ENCODE results near the gene APOA5. TPM values are rescaled to one million over a fixed set of nuclear protein-coding genes. Genes with fewer than 3 reads are reported as not detected.

Gene APOA5
- total RNA-seq, 2 experiments from 2014 or later, result not detected

- CTCF ChIA-PET (ENCODE audit: unreplicated experiment), result interaction anchor here (0.9 to 2.0 kb wide), 4 partner anchors 25 to 389 kb away, joined by 3 to 4 read pairs (median 4); no protein-coding TSS in a partner anchor
- no peaks in the 10 kb centered on the region for H4K20me1 ChIP-seq (ENCODE audit: insufficient read depth, low read length)
- no peaks in the 10 kb centered on the region for H3K9me3 ChIP-seq (ENCODE audit: low read length)
- no peak overlapping the region for H3K27ac ChIP-seq (ENCODE audit: low read depth, low read length, poor library complexity, severe bottlenecking)
- peak overlapping the region; percentile 76 for H2AFZ ChIP-seq (ENCODE audit: low read length)
- DNase-seq (ENCODE audit: low spot score), result peak; percentile 71
- peak overlapping the region; percentile 9 for H3K4me3 ChIP-seq (ENCODE audit: low read depth, low read length, poor library complexity, severe bottlenecking)
- H3K79me2 ChIP-seq (ENCODE audit: insufficient read depth, low read depth, low read length), result peaks cover 15% of the 10 kb centered on the region
- intact Hi-C loops (cut with micrococcal nuclease; ENCODE audit: unreplicated experiment), result loop anchor here (1.0 to 5.0 kb wide), 4 partner anchors 46 to 390 kb away; partner anchors contain the start of gene APOA1
- H3K9me2 ChIP-seq (ENCODE audit: insufficient read depth, low read length), result no peaks in the 10 kb centered on the region
- peaks cover 22% of the 10 kb centered on the region for H3K4me1 ChIP-seq (ENCODE audit: insufficient read depth, low read length, poor library complexity, severe bottlenecking)
- H3K36me3 ChIP-seq (ENCODE audit: insufficient read depth, low read length), result peaks cover 6% of the 10 kb centered on the region
- no TSS peak for BruUV-seq (replicated peaks)
- TF ChIP-seq EZH2phosphoT487 (IDR thresholded peaks at IDR 0.05; ENCODE audit: borderline replicate concordance, low read depth, low read length) (no peak), CTCF (conservative IDR thresholded peaks at IDR 0.05; ENCODE audit: low read length) (peak; percentile 87)
- POLR2A ChIA-PET, result interaction anchor here (0.6 to 1.2 kb wide), 3 partner anchors 45 to 313 kb away, joined by 3 to 5 read pairs (median 4); no protein-coding TSS in a partner anchor
- peak overlapping the region; percentile 40; the same call in 1 of the 2 replicates for H3K4me2 ChIP-seq (ENCODE audit: low read length)
Measured at GRCh38 chr11:116791002-116791812, 472 bp downstream of the APOA5 start.

GRCh38 chr11:116790167-116791001, 1.3 kb downstream of the APOA5 start:
- TF ChIP-seq CTCF (conservative IDR thresholded peaks at IDR 0.05; ENCODE audit: low read length), result no peak
- TF ChIP-seq EZH2phosphoT487 (IDR thresholded peaks at IDR 0.05; ENCODE audit: borderline replicate concordance, low read depth, low read length), result no peak
- Histone ChIP-seq H3K4me3 (ENCODE audit: low read depth, low read length, poor library complexity, severe bottlenecking) (no peak overlapping the region), H4K20me1 (ENCODE audit: insufficient read depth, low read length) (no peaks in the 10 kb centered on the region), H3K36me3 (ENCODE audit: insufficient read depth, low read length) (peaks cover 14% of the 10 kb centered on the region), H3K9me2 (ENCODE audit: insufficient read depth, low read length) (no peaks in the 10 kb centered on the region), H2AFZ (ENCODE audit: low read length) (no peak overlapping the region), H3K27ac (ENCODE audit: low read depth, low read length, poor library complexity, severe bottlenecking) (no peak overlapping the region), H3K4me1 (ENCODE audit: insufficient read depth, low read length, poor library complexity, severe bottlenecking) (peaks cover 22% of the 10 kb centered on the region), H3K79me2 (ENCODE audit: insufficient read depth, low read depth, low read length) (peaks cover 21% of the 10 kb centered on the region), H3K9me3 (ENCODE audit: low read length) (no peaks in the 10 kb centered on the region), H3K4me2 (ENCODE audit: low read length) (no peak overlapping the region)
- DNase-seq (ENCODE audit: low spot score), result no peak
- intact Hi-C loops (cut with micrococcal nuclease; ENCODE audit: unreplicated experiment), result loop anchor here (1.0 to 5.0 kb wide), 4 partner anchors 47 to 391 kb away; partner anchors contain the start of gene APOA1
- BruUV-seq (replicated peaks), result no TSS peak
- ChIA-PET CTCF (ENCODE audit: unreplicated experiment) (interaction anchor here (0.5 to 2.0 kb wide), 7 partner anchors 14 to 958 kb away, joined by 3 to 9 read pairs (median 4); no protein-coding TSS in a partner anchor), POLR2A (interaction anchor here (0.6 to 1.2 kb wide), 5 partner anchors 46 to 386 kb away, joined by 3 to 6 read pairs (median 4); partner anchors contain the start of gene PAFAH1B2)
